Stimulated activated CD4-positive, alpha-beta T cell treated with anti-CD3 and anti-CD28 coated beads, Interleukin-2, amount 100 ng/mL, for 48 hours (primary cell): ENCODE measurements around the gene MRM3.
"Not testable (repeated sequence)": the region's sequence is repeated elsewhere in the genome, so short reads cannot be mapped to it uniquely, and the experiment has no call there.

Source experiments
- DNase-seq, 2 donors: peaks; one replicate each; pipeline ENCODE4 v3.0.0-alpha.2; 2020

The MRM3 gene

GRCh38 chr17:781805-782731 is at the start of gene MRM3, which contains the start of gene GLOD4:
Gene MRM3 (plus strand): TSS chr17:782353. CDS start chr17:782379, 26 bp downstream.
Gene GLOD4 (minus strand): TSS chr17:782280. CDS start chr17:782255, 25 bp downstream.
- peak; percentile 96 for DNase-seq

- DNase-seq = peak; percentile 39 to 57
Measured at GRCh38 chr17:732902-733720, 49.0 kb upstream of the MRM3 start.

GRCh38 chr17:733743-734142 is 48.4 kb upstream of the MRM3 start:
- no peak for DNase-seq

GRCh38 chr17:737561-738113 is 44.5 kb upstream of the MRM3 start:
- DNase-seq = no peak

- peak in 1 of 2 donors; percentile 38 for DNase-seq
Measured at GRCh38 chr17:740240-741017, 41.7 kb upstream of the MRM3 start.

GRCh38 chr17:742147-742793 is 39.9 kb upstream of the MRM3 start:
- DNase-seq = no peak

- DNase-seq = no peak
Measured at GRCh38 chr17:743139-743538, 39.0 kb upstream of the MRM3 start.

- no peak for DNase-seq
Measured at GRCh38 chr17:744937-745336, 37.2 kb upstream of the MRM3 start.

GRCh38 chr17:745406-745805 is 36.7 kb upstream of the MRM3 start:
- DNase-seq = no peak

GRCh38 chr17:746181-746580 is 36.0 kb upstream of the MRM3 start:
- no peak for DNase-seq

GRCh38 chr17:746783-747629 is 35.1 kb upstream of the MRM3 start:
- no peak for DNase-seq

- not testable (repeated sequence) for DNase-seq
Measured at GRCh38 chr17:748604-749003, 33.5 kb upstream of the MRM3 start.

GRCh38 chr17:749359-749758 is 32.8 kb upstream of the MRM3 start:
- not testable (repeated sequence) for DNase-seq

GRCh38 chr17:750431-751037 is 31.6 kb upstream of the MRM3 start:
- no peak for DNase-seq

GRCh38 chr17:751269-752001 is 30.7 kb upstream of the MRM3 start:
- peak; percentile 35 to 44 for DNase-seq

- DNase-seq = peak; percentile 99 to 100
Measured at GRCh38 chr17:752002-752619, 30.0 kb upstream of the MRM3 start, which contains the start of gene GEMIN4. Gene GEMIN4 (minus strand): TSS chr17:752264. CDS start chr17:752142, 122 bp downstream.

GRCh38 chr17:752620-753219 is 29.4 kb upstream of the MRM3 start:
- no peak for DNase-seq

GRCh38 chr17:753418-753817 is 28.7 kb upstream of the MRM3 start:
- DNase-seq = no peak
